Body of pancreas (tissue), 4 donors: ENCODE measurements around the gene ZBTB20.

Experiments used
- CTCF ChIP-seq, 7 experiments: fragments of 450-650 bp in 4 of 7; fragments of 200-600 bp in 3 of 7; sonication (generic) in 3 of 7; IDR thresholded peaks; one replicate each; pipeline ENCODE4 v1.5.1; 2016 to 2019; ENCODE audit warnings: antibody characterized with exemption in 7 of 7
- POLR2A ChIP-seq, 3 donors: fragments of 450-650 bp; IDR thresholded peaks; one replicate each; pipeline ENCODE4 v1.6.1; 2016; ENCODE audit warnings: antibody characterized with exemption in 3 of 3, mild to moderate bottlenecking in 2 of 3

GRCh38 chr3:115095236-115095635 is 51.9 kb downstream of the ZBTB20 start:
- no peak for TF ChIP-seq CTCF (IDR thresholded peaks at IDR 0.05)
- no peak for TF ChIP-seq POLR2A (IDR thresholded peaks at IDR 0.05)
